GM18907 (cell line): ENCODE results near the gene NIM1K.
"Not testable (repeated sequence)": the region's sequence is repeated elsewhere in the genome, so short reads cannot be mapped to it uniquely, and the experiment has no call there.

Experiments used
- ATAC-seq: cut with Tn5 transposase; IDR thresholded peaks from one replicate; pipeline ENCODE4 v1.9.1; 2021; ENCODE audit warnings: mild to moderate bottlenecking, moderate library complexity; ENCODE audit not compliant: unreplicated experiment

Gene NIM1K

DNA sequence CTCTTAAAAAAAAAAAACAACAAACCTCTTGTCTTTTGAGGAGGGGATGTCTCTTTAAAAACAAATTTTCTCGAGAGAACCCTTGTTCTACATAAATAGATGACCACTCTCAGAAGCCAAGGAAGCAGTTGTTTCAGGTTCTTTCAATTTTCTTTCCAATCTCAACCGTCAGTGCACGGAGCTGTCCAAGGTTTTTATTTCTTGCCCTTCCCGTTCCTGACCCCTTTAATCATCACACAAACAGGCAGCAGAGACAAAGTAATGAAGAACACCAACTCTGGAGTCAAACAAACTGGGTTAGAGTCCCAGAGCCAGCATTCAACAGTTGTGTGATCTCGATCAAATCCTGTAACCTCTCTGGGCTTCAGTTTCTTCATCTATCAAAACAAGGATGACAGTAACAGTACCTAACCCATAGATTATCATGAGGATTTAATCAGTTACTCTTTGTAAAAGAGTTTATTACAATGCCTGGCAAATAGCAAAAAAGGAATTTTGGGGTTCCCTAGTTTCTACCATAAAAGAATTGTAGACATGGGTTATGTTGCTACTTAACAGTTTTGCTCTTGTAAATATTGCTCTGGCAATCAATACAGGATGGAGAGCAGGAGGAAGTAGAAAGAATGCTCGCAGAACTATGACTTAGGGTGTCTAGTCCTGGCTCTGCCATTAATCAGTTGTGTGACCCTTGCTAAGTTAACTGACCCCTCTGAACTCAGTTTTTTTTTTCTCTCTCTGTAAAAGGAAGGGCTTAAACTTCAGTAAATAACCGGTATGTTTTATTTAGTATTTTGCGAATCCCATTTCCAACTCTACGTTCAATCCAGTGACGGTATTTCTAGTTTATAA, 1.0 kb upstream of the NIM1K start:
- no peak for ATAC-seq

- peak; percentile 29 for ATAC-seq
These were observed 644 bp downstream of the NIM1K start for GRCh38 chr5:43192558-43193180.

- ATAC-seq, result peak; percentile 41
These were observed 1.3 kb downstream of the NIM1K start for GRCh38 chr5:43193181-43193893.

- ATAC-seq, result no peak
These were observed 1.9 kb downstream of the NIM1K start for GRCh38 chr5:43193894-43194265.

DNA sequence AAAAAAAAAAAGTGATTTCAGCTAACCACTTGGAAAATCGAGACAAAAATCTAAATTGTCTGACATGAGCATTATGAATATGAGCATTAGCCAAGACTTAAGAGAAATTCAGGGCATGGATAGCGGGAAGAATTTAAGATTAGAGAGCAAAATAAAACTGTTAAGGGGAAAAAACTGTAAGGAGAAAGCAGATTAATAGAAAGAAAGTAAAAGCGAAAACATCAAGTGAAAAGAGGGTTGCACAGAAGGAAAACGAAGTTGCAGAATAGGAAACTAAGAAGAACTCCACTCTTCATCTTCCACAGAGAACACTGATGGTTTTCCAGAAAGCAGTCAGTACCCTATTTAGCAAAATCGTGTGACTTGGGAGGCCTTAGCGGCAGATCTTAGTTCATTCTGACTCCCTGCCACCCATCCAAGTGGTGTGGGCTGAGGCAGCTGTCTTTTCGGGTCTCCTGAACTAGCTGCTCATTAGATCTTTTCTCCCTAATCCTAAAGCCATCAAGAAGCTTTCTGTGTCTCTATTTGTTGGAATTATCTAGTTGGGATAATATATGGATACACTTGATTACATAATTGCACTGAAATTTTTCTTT, 3.7 kb downstream of the NIM1K start:
- no peak for ATAC-seq

- no peak for ATAC-seq
These were observed 5.5 kb downstream of the NIM1K start for GRCh38 chr5:43197535-43197934.

DNA sequence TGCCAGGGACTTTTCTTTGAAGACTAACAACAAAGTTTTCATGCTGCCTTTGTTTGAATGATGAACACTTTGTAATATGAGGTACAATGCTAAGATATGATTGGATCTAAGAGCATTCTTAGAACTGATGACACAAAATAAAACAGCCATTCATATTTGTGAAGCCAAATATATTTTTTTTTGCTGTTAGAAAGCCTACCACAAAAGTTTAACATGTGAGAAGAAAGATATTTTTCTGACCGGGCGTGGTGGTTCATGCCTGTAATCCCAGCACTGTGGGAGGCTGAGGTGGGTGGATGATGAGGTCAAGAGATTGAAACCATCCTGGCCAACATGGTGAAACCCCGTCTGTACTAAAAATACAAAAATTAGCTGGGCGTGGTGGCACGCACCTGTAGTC, 9.4 kb downstream of the NIM1K start:
- ATAC-seq, result not testable (repeated sequence)

DNA sequence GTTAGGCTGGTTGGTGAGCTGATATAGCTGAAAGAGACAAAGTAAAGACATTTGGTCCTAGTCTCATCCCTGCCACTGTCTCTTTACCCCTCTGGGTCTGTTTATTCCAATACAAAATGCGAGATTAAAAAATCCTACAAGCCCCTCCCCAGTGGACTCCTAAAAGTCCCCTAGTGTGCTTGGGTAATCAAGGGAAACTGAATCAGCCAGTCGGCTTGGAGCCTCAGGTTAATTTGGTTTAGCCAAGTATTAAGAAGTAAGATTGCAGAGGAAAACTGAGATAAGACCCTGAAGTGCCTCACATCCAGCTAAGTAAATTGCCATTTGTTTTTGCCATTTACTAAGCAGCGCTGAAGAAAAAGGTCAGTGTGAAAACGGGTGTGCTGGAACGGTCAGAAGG, 10.4 kb downstream of the NIM1K start:
- ATAC-seq, result no peak

DNA sequence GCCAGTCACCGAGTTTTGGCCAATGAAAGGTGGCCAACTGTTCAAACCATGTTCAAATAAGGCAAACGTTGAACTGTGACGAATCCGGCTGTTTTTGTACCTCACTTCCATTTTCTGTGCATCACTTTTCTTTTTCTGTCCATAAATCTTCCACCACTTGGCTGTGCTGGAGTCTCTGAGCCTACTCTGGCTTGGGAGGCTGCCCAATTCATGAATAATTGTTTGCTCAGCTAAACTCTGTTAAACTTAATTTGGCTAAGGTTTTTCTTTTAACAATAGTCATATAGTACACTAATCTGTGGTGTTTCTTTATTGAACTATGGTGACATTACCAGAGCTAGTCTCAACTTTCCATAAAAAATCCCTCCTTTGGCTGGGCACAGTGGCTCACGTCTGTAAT, 11.3 kb downstream of the NIM1K start:
- no peak for ATAC-seq

DNA sequence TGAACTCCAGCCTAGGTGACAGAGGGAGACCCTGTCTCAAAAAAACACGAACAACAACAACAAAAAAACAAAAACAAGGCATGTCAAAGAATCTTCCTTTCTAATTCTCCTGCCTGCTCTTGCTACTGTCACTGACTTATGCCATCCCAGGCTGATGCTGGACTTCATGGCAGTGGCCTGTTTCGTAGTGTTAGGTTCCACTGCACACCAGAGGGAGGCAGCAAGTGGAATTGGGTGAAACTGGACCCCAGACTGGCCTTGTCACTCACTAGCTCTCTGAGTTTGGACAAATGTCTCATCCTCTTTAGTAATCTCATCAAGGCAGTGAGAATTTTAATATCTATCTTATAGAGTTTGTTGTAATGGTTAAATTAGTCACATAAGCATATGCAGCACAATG, 12.9 kb downstream of the NIM1K start:
- no peak for ATAC-seq

DNA sequence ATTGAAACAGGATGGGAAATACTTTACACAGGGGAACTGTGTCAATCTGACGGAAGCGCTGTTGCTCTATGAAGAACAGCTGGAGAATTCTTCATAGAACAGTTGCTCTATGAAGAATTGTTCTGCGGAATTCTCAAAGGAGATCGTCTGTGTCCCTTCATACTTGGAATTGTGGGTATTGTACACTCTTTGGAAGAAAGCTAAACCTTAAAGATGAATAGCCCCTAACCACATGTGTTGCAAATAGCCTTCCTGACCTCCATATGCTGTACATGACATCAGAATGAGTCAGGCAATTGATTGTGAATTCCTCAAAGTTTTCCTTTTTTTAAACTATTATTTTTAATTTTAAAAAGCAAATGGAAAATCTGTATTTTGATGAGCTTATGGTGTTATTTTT, 15.6 kb downstream of the NIM1K start:
- no peak for ATAC-seq

DNA sequence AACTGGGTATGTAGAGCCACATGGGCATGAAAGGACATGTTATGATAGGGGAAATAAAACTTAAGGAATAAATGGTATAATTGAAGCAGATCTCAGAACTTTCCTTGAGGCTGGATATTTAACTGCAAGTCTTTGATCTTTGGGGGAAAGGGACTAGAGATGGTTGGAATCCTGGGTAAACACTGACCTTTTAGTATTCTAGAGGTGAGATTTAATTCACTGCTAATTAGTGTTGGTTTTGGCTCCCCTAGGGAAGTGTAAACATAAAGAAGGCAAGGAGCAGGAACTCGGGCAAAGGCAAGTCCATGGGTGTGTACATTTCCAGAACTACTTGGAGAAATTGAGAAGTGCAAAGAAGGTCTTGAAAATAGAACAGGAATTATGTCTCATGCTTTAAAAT, 16.6 kb downstream of the NIM1K start:
- no peak for ATAC-seq

DNA sequence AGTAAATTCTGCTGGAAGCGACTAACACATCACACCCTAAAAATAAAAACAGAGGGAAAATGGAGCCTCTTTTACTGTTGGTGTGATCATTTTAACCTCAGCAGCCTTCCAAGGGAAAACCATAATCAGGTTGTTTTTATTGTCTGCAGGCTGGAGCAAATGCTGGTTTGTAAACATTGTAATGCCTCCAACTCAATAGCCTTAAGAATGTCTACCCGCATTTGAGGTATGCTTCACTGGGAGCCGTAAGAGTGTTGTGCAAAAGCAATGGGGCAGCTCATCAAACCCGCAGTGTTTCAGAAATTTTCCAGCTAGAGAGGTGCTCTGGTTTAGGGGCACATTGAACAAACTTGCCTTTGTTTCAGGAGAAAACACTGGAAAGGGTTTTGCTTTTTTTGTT, 17.0 kb downstream of the NIM1K start:
- ATAC-seq, result no peak

DNA sequence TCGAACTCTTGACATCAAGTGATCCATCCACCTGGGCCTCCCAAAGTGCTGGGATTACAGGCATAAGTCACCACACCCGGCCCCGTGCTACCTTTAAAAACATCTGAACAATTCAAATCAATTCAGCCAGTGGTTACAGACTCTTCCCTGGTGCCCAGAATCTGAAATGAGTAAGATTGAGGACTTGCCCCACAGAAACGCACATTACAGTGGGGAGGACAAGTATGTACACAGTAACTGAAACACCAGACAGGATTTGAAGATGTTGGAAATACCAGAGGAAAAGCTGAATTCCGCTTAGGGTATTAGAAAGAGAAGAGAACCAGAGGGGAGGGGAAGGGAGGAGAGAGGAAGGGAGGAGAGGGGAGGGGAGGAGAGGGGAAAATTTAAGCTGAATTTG, 17.8 kb downstream of the NIM1K start:
- no peak for ATAC-seq

GRCh38 chr5:43210570-43210969, 18.5 kb downstream of the NIM1K start:
- ATAC-seq, result no peak

GRCh38 chr5:43213951-43214350, 21.9 kb downstream of the NIM1K start:
- no peak for ATAC-seq

DNA sequence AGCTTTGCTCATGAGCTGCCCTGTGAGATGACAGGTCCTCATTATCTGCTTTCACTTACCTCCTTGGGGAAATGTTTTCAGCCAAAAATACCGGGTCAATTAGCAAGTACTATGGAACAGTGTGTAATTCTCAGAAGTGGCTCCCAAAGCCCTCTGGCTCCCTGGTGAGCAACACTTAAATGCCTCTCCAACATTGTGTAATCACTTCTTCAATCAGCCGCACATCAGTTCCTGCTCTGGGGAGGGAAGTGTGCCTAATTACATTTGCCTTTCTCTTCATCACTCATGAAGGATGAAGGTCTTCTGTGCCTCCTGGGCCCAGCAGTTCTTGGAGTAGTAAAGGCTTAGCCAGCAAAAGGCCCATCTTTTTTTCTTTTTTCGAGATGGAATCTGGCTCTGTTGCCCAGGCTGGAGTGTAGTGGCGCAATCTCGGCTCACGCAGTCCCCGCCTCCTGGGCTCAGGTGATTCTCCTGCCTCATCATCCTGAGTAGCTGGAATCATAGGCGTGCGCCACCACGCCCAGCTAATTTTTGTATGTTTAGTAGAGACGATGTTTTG, 23.1 kb downstream of the NIM1K start:
- ATAC-seq, result no peak

DNA sequence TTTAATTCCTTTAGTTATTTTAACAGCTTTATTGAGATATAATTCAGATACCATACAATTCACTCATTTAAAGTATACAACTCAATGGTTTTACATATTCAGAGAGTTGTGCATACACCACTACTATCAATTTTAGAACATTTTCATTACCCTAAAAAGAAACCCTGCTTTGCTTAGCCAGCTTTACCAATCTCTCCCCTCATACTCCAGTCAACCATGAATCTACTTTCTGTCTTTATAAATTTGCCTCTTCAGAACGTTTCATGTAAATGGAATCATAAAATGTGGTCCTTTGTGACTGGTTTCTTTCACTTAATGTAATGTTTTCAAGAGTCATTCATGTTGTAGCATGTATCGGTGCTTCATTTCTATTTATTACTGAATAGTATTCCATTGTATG, 24.9 kb downstream of the NIM1K start:
- no peak for ATAC-seq

DNA sequence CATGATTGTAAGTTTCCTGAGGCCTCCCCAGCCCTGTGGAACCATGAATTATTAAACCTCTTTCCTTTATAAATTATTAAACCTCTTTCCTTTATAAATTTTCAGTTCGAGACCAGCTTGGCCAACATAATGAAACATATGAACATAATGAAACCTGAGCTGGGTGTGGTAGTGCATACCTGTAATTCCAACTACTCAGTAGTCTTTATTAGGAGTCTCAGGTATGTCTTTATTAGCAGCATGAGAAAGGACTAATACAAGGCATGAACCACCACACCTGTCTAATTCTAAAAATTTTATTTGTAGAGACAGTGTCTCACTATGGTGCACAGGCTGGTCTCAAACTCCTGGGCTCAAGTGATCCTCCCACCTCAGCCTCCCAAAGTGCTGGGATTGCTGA, 27.1 kb downstream of the NIM1K start:
- ATAC-seq, result no peak

GRCh38 chr5:43221502-43221901, 29.5 kb downstream of the NIM1K start:
- ATAC-seq, result no peak

DNA sequence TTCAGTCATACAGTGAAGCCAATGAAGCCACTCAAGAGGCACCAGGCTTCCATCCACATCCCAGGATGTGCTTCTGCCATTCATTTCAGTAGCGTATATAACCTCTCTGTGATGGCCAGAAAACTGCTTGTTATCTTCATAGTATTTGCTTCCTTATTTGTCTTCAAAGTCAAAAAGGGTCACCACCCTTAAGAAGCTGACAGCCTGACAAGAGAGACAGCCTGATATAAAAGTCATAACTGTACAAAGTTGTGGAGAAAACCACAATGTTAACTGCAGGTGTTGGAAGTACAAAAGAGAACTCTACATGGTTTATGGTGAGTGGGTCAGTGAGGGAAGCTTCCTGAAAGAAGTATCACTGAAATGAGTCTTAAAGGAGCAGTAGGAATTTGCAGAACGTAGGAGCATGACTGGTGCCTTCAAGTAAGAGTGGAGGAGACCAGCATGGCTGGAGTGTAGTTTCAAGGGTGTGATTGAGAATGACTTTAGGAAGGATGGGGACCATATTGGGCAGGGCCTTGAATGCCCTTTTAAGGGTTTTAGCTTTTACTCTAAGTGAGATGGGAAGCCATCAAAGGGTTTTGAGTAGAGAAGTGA, 33.7 kb downstream of the NIM1K start:
- no peak for ATAC-seq
